HG03060 (cell line): ENCODE results near the gene C16orf92.
A peak's percentile ranks its signal among the peaks of the same experiment; 100 is the strongest.

Source experiments
- ATAC-seq: cut with Tn5 transposase; IDR thresholded peaks from one replicate; pipeline ENCODE4 v1.9.1; 2021; ENCODE audit warnings: low read depth, moderate number of reproducible peaks; ENCODE audit not compliant: unreplicated experiment

C16orf92 gene

DNA sequence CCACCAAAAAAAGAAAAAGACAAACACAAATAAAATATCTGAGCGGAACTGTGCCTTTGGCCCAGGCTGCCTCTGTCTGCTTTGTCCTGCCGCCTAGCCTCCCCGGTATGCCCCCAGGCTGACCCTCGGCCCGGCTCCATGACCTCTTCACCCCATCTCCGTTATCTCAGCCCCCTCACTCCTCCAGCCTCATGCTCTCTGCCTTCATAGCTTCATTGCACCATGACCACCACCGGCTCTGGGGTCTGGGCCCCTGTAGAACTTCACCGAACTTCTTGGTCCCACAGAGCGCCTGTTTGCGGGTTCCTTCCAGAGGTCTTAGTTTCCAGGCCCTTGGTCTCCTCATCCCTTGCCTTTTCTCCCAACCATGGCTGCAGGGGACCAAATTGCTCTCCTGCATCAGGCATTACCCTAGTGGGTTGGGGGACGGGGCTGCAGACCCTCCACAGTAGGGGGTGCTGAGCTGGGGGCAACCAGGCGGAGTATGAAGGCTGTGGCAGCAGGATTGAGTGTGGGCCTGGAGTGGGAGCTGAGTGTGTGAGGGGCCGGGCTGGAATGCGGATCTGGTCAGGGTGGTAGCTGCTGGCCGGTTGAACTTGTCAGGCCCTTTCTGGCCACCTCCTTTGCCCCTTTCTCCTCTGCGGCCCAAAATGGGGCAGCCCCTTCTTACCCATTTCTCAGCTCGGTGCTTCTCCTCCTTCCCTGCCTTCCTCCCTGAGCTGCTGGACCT lies 34.5 kb upstream of the C16orf92 start:
- ATAC-seq, result no peak

DNA sequence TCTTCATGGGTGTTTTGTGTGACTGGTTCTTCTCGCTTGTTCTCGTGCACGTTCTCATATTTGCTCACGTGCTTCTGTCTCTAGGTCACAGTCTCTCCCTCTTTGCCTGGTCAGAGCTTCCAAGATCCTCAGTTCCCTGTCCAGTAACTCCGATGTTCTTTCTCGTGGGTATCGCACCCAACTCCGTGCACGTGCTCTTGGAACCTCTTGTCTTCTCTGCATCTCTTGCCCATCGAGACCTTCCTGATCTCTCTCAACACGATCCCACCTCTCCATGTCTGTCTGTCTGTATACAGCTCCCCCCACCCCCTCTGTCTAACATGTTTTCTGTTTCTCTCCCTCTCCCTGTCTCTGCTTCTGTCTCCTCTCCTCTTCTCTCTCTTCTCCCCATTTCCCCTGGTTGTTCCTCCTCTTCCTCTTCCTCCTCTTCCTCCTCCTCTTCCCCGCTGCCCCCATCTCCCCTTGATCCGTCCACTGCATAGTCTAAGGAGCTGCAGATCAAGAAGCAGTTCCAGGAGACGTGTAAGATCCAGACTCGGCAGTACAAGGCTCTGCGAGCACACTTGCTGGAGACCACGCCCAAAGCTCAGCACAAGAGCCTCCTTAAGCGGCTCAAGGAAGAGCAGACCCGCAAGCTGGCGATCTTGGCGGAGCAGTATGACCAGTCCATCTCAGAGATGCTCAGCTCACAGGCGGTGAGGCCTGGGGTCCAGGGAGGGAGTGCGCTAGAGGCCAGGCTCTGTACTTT lies 33.7 kb upstream of the C16orf92 start:
- ATAC-seq, result no peak

GRCh38 chr16:29990034-29990433 lies 33.0 kb upstream of the C16orf92 start:
- no peak for ATAC-seq

DNA sequence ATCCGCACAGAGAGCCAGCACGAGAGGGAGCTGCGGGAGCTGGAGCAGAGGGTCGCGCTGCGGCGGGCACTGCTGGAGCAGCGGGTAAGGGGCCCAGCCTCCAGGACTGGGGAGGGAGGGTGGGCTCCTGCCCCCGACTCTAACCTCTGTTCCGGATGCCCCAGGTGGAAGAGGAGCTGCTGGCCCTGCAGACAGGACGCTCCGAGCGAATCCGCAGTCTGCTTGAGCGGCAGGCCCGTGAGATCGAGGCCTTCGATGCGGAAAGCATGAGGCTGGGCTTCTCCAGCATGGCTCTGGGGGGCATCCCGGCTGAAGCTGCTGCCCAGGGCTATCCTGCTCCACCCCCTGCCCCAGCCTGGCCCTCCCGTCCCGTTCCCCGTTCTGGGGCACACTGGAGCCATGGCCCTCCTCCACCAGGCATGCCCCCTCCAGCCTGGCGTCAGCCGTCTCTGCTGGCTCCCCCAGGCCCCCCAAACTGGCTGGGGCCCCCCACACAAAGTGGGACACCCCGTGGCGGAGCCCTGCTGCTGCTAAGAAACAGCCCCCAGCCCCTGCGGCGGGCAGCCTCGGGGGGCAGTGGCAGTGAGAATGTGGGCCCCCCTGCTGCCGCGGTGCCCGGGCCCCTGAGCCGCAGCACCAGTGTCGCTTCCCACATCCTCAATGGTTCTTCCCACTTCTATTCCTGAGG lies 32.0 kb upstream of the C16orf92 start:
- ATAC-seq, result no peak

GRCh38 chr16:29991571-29991904 lies 31.5 kb upstream of the C16orf92 start:
- ATAC-seq, result no peak

DNA sequence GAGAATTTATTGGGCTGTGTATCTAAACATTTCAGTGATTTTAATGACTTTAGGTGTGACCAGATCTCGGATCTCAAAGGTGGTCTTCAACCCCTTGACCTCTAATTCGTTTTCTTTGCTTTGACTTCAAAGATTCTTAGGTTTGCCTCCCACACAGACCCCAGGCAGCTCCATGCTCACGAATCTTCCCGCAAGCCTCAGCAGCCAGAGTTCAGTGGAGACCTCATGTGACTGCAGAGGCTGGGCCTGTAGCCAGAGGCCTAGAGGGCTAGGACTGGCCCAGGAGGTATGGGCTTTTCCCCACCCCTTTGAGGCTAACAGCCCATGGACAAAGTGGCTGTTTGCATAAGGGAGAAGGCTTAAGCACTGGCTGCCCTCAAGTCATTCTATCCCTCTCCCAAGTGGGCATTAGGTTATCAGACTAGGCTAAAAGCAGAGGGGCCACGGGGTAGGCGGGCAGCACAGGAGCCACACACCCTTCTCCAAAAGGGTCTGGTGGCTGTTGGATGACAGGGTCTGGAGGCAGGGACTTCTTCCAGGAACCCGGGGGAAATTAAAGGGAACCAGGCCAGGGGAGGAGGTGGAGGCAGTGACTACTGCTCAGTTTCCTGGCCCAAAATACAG lies 30.5 kb upstream of the C16orf92 start:
- no peak for ATAC-seq

DNA sequence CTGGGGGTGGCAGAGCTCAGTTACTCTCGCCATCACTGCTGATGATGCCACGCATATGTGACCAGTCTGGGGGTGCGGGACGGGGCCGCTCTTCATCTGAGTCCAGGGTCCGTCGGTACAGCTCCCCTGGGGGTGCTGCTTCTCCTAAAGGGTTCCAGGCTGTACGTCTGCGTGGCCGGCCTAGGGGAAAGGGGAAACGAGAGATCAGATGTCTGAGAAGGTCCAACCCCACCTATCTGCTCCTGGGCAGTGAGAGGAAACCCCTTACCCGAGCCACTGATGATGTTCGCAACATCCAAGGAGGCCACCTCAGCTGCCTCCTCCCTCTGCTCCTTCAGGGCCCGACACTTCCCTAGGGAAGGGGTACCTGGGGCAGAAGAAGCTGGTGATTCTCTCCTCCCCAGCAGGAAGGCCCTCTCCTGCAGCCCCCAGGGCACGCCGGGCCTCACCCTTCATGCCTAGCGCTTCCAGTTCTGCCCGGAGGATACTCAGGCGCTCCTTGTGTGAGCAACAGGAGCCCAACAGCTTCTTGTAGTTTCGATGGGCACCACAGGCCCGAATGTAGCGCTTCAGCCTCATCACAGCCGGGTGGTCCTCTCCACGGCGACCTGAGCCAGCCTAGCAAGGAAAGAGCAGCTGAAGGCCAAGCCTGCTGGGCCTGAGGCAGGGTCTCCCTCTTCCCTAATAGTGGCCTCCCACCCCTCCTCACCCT lies 29.7 kb upstream of the C16orf92 start:
- no peak for ATAC-seq

DNA sequence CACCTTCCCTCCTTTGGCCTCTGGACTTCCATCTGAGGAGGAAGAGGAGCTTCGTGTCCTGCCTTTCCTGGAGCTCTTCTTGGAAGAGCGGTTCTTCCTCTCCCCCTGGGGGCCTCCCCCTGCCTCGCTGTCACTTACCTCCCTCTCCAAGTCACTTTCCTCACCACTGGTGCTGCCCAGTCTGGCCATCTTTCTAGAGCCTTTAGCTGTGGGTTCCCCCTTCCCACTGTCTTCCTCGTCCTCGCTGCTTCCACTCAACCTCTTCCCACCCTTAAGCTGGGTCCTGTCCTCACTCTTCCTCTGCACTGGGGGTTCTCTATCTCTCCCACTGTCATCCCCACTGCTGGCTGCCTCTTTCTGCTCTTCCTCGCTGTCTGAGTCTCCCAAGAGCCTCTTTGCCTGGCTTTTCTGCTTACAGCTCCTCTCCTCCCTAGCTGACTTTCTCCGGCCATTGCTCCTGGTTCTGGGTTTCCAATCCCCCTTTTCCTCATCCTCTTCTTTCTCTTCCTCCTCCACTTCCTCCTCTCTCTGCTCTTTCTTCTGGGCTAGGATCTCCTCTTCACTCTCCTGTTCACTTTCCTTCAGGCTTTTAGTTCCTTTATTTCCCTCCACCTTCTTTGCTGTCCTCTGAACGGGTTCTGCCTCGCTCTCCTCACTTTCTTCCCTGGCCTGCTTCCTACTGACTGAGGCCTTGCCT lies 28.9 kb upstream of the C16orf92 start:
- no peak for ATAC-seq

DNA sequence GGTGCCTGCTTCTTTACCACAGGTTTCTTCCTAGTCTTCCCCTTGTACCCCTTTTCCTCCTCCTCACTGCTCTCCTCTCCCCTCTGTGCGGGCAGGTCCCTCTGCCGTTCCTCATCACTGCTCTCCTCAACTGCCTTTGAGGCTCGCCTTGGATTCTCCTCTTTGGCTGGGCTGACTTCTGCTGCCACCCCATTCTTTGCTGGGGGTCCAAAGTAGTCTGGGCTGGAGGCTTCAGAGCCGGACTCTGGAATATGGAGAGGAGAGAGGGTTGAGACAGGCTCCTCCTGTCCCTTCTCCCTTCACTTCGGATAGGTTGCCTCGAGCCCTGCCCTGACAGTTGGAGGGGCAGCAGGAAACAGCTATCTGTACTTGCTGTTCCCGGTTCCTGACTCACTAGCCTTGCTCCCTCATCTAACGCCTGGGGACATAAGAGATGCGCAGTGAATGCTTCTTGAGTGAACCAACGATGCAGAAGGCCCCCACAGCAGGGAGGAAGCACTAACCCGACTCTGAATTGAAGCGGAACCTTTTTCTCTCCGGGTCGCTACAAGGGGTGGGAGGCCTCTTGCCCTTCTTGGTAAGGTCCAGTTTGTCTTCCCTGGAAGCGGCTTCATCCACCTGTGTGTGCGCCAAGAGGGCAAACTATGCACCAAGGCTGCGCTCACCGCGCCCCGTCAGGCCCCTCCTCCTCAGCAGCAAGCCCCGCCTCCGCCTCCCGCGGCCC lies 28.2 kb upstream of the C16orf92 start:
- no peak for ATAC-seq

DNA sequence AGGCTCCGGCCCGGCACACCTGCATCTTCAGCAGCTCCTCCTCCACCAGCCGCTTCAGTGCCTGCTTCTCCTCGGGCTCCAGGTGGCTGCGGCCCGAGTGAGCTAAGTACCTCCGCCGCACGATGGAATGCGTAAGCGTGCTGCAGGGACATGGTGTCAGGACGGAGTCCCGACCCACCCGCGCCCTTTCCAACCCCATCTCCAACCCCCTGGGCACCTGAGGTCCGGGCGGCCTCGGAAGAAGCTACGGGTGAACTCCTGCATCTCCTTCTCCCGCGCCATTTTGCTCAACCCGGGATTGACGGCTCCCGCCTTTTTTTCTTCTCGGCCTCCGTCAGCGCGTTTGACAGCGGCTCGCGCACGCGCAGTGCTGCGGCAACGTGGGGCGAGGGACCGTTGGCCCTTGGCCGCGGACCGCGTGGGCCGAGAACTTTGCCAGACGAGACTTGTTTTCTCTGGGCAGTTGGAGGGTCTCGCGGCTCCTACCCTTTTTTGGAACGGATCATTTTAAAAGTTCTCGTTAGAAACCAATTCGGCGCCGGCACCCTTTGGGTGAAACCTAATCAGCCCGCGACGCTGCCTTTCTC lies 27.6 kb upstream of the C16orf92 start, which contains the start of gene HIRIP3:
TSS of gene HIRIP3 (minus strand) at position 294 of the 587 bp plus-strand sequence. CDS start at position 282, 12 bp downstream.
- ATAC-seq, result peak; percentile 19

DNA sequence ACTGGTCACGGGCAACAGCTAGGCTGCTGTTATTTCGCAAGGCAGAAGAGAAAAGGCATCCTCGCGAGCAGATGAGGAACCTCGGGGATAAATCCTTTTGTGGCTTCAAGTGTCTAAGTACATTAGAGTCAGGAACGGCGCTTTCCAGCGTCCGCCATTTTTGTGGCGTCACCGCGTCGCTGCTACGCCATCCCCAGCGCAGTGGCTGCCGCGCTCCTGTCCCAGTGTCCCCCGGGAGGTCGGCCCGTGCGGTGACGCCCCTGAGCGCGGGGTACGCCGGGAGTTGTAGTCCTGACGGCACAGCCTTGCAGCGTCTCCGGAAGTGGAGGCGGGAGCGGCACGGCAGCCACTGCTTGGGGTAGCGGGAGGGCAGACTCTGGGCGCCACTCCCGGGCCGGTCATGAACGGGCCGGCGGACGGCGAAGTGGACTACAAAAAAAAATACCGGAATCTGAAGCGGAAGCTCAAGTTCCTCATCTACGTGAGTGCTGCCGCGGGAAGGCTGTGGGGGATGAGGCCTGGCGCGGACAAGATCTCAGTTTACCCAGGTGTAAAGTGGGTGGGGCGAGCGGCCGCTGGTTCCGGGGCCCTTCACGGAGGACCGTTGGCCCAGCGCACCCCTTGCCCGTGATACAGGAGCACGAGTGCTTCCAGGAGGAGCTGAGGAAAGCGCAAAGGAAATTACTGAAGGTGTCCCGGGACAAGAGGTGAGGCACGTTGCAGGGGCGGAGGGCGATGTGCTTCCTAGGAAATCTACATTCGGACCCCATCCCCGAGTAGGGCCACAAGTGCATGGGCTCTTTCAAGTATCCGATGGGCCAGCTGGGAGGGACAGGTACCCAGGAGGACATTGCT lies 26.9 kb upstream of the C16orf92 start, which contains the start of gene INO80E:
TSS of gene INO80E (plus strand) at position 331 of the 855 bp plus-strand sequence. CDS start at position 401, 70 bp downstream.
- peak; percentile 72 for ATAC-seq

- ATAC-seq, result no peak
These were observed 26.2 kb upstream of the C16orf92 start for GRCh38 chr16:29996766-29997250.

- no peak for ATAC-seq
These were observed 23.4 kb upstream of the C16orf92 start for GRCh38 chr16:29999605-30000004.

GRCh38 chr16:30000735-30001631 lies 22.0 kb upstream of the C16orf92 start:
- no peak for ATAC-seq

DNA sequence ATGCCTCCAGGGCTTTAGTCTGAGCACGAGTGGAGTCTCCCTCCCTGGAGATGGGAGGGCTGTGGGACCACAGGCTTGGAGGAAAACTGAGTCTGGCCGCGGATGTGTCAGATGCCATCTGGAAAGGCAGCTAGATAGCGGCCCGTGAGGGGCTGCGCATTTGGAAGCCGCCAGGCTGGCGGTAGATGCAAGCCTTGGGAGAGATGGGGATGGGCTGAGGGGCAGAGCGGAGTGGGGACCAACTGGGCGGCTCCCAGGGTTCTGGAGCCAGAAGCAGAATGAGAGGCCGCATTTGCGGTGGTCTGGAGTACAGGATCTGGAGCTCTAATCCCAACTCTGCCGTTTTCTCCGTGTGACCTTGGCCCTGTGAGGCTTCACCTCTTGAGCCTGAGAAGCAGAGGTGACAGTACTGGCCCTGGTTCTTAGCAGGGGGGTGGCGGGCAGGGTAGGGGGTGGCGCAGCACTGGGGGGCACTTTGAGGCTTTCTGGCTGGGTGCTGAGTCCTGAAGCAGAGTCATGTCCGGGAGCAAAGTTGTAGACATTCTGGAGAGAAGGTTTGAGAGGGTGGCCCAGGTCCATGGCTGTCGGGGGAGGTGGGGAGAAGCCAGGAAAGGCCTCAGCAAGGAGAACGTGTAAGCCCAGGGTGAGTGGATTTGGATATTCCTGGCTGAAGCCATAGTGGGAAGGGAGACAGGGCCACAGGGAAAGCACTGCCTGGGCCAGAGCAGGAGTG lies 20.2 kb upstream of the C16orf92 start:
- ATAC-seq, result no peak
